HEK293 (cell line): ENCODE data around the gene EPHA6.

Experiments
- CTCF ChIA-PET: fragments of 350-600 bp; formaldehyde crosslinking; extraction: SDS; loops from one replicate; lab custom pipeline; 2021; ENCODE audit warnings: antibody characterized with exemption; lab: Yijun Ruan, JAX
- POLR2A ChIA-PET: fragments of 300-600 bp; formaldehyde crosslinking; extraction: SDS; loops from one replicate; lab custom pipeline; 2020; ENCODE audit warnings: antibody characterized with exemption, inconsistent platforms; lab: Yijun Ruan, JAX
- H3K27ac ChIP-seq: fragments of 200-500 bp; sonication (Bioruptor generic); 2 replicates; pipeline ENCODE4 v1.5.1; 2014; ENCODE audit warnings: low read depth, low read length, control low read depth, inconsistent platforms; ENCODE audit errors: extremely low read depth
- H3K36me3 ChIP-seq, 2 experiments: fragments of 200-500 bp in 1 of 2; sonication (Bioruptor generic) in 1 of 2; 1 replicate in 1 of 2; 2 replicates in 1 of 2; pipeline ENCODE4 v1.5.1; 2014 to 2017; ENCODE audit warnings: inconsistent platforms in 2 of 2, low read length in 2 of 2; ENCODE audit not compliant: control insufficient read depth in 2 of 2, insufficient read depth in 1 of 2
- H3K4me1 ChIP-seq: fragments of 200-500 bp; sonication (Bioruptor generic); 2 replicates; pipeline ENCODE4 v1.5.1; 2014; ENCODE audit warnings: mild to moderate bottlenecking, low read length, inconsistent platforms; ENCODE audit not compliant: control insufficient read depth, insufficient read depth
- H3K4me3 ChIP-seq: 2 replicates; pipeline ENCODE4 v1.5.1; 2011; ENCODE audit warnings: low read depth, mild to moderate bottlenecking, control low read depth, low read length, moderate library complexity
- H3K9me3 ChIP-seq: fragments of 200-500 bp; sonication (Bioruptor generic); 2 replicates; pipeline ENCODE4 v1.5.1; 2014; ENCODE audit warnings: low read depth, low read length, inconsistent platforms; ENCODE audit not compliant: control insufficient read depth, insufficient read depth
- HOXA7 ChIP-seq: sonication (generic); formaldehyde crosslinking; IDR thresholded peaks from 2 replicates; pipeline ENCODE4 v1.8.1; 2022; ENCODE audit warnings: missing genetic modification reagents, borderline replicate concordance
- ZBTB1 ChIP-seq: fragments of 450-650 bp; formaldehyde crosslinking; IDR thresholded peaks from 2 replicates; pipeline ENCODE4 v1.5.1; 2016; ENCODE audit warnings: missing biosample characterization, missing genetic modification characterization
- ZBTB11 ChIP-seq: fragments of 450-650 bp; formaldehyde crosslinking; conservative IDR thresholded peaks from 2 replicates; pipeline ENCODE4 v1.5.1; 2016; ENCODE audit warnings: low read depth, missing biosample characterization, missing genetic modification characterization
- ZNF10 ChIP-seq: fragments of 450-650 bp; formaldehyde crosslinking; IDR thresholded peaks from 2 replicates; pipeline ENCODE4 v1.5.1; 2017; ENCODE audit warnings: missing biosample characterization, missing genetic modification characterization
- ZNF18 ChIP-seq: fragments of 450-650 bp; formaldehyde crosslinking; IDR thresholded peaks from 2 replicates; pipeline ENCODE4 v1.5.1; 2016; ENCODE audit warnings: missing biosample characterization, missing genetic modification characterization
- ZNF2 ChIP-seq: fragments of 450-650 bp; formaldehyde crosslinking; IDR thresholded peaks from 2 replicates; pipeline ENCODE4 v1.5.1; 2016; ENCODE audit warnings: missing biosample characterization, missing genetic modification characterization
- ZNF214 ChIP-seq: fragments of 450-650 bp; formaldehyde crosslinking; IDR thresholded peaks from 2 replicates; pipeline ENCODE4 v1.5.1; 2017; ENCODE audit warnings: missing biosample characterization, mild to moderate bottlenecking, missing genetic modification characterization, borderline replicate concordance
- ZNF223 ChIP-seq: fragments of 450-650 bp; formaldehyde crosslinking; IDR thresholded peaks from 2 replicates; pipeline ENCODE4 v1.5.1; 2016; ENCODE audit warnings: missing biosample characterization, missing genetic modification characterization
- ZNF37A ChIP-seq: fragments of 450-650 bp; IDR thresholded peaks from 2 replicates; pipeline ENCODE4 v1.5.1; 2018; ENCODE audit warnings: missing biosample characterization, missing genetic modification characterization
- ZNF426 ChIP-seq: fragments of 450-650 bp; formaldehyde crosslinking; IDR thresholded peaks from 2 replicates; pipeline ENCODE4 v1.5.1; 2017; ENCODE audit warnings: missing biosample characterization, missing genetic modification characterization, mild to moderate bottlenecking, inconsistent platforms, moderate library complexity
- ZNF561 ChIP-seq: fragments of 450-650 bp; IDR thresholded peaks from 2 replicates; pipeline ENCODE4 v1.5.1; 2018; ENCODE audit warnings: missing biosample characterization, missing genetic modification characterization, borderline replicate concordance
- ZNF629 ChIP-seq: fragments of 450-650 bp; formaldehyde crosslinking; IDR thresholded peaks from 2 replicates; pipeline ENCODE4 v1.5.1; 2017; ENCODE audit warnings: missing biosample characterization, missing genetic modification characterization
- ZNF660 ChIP-seq: fragments of 450-650 bp; IDR thresholded peaks from 2 replicates; pipeline ENCODE4 v1.5.1; 2018; ENCODE audit warnings: missing biosample characterization, mild to moderate bottlenecking, missing genetic modification characterization
- ZNF692 ChIP-seq: fragments of 450-650 bp; formaldehyde crosslinking; IDR thresholded peaks from 2 replicates; pipeline ENCODE4 v1.5.1; 2016; ENCODE audit warnings: missing biosample characterization, missing genetic modification characterization
- ZNF707 ChIP-seq: fragments of 450-650 bp; formaldehyde crosslinking; IDR thresholded peaks from 2 replicates; pipeline ENCODE4 v1.5.1; 2016; ENCODE audit warnings: missing biosample characterization, missing genetic modification characterization
- ZSCAN30 ChIP-seq: fragments of 450-650 bp; IDR thresholded peaks from 2 replicates; pipeline ENCODE4 v1.5.1; 2018; ENCODE audit warnings: missing biosample characterization, mild to moderate bottlenecking, missing genetic modification characterization, moderate library complexity
- TF ChIP-seq, protein P1 (sequence below): fragments of 450-650 bp; formaldehyde crosslinking; IDR thresholded peaks from 2 replicates; pipeline ENCODE4 v1.5.1; 2016; ENCODE audit warnings: missing biosample characterization, missing genetic modification characterization
- TF ChIP-seq, protein P2 (sequence below): fragments of 450-650 bp; formaldehyde crosslinking; IDR thresholded peaks from 2 replicates; pipeline ENCODE4 v1.5.1; 2016; ENCODE audit warnings: missing biosample characterization, missing genetic modification characterization

The EPHA6 gene

DNA sequence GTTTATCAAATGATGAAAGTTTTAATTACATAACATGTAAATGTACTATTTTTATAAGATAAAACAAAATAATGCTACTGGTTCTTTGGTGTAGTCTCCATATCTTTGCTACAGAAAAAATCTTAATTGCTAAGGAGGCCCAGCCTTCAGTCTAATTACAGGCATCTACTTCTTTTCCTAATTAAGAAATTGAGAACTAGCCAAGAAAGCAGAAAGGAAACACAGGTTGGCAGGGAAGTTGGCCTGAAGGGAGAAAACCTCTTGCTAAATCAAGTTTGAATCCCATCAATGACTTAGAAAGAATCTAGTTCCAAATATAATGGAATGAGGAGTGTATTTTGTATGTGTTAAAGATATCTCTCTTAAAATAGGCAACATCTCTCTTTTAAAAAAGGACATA, 737.8 kb downstream of the EPHA6 start:
- H3K4me1 ChIP-seq, result no peaks in the 10 kb centered on the region
- no peak overlapping the region for H3K27ac ChIP-seq
- H3K9me3 ChIP-seq, result no peaks in the 10 kb centered on the region
- CTCF ChIA-PET, result no interaction called here
- no peak overlapping the region for H3K4me3 ChIP-seq
- no peaks in the 10 kb centered on the region for H3K36me3 ChIP-seq
- TF ChIP-seq ZBTB1 (no peak), ZNF660 (tag by site-specific recombination) (no peak), ZBTB11 (tag by site-specific recombination) (no peak), ZNF561 (no peak), ZNF692 (tag by site-specific recombination) (no peak), ZNF426 (tag by site-specific recombination) (no peak), ZNF707 (no peak), ZNF10 (tag by site-specific recombination) (no peak), ZNF2 (tag by site-specific recombination) (no peak), ZSCAN30 (no peak), ZNF214 (tag by site-specific recombination) (no peak), ZNF18 (tag by site-specific recombination) (no peak), HOXA7 (no peak), ZNF223 (tag by site-specific recombination) (no peak), ZNF629 (no peak), ZNF37A (no peak)
- TF ChIP-seq, protein P1, sequence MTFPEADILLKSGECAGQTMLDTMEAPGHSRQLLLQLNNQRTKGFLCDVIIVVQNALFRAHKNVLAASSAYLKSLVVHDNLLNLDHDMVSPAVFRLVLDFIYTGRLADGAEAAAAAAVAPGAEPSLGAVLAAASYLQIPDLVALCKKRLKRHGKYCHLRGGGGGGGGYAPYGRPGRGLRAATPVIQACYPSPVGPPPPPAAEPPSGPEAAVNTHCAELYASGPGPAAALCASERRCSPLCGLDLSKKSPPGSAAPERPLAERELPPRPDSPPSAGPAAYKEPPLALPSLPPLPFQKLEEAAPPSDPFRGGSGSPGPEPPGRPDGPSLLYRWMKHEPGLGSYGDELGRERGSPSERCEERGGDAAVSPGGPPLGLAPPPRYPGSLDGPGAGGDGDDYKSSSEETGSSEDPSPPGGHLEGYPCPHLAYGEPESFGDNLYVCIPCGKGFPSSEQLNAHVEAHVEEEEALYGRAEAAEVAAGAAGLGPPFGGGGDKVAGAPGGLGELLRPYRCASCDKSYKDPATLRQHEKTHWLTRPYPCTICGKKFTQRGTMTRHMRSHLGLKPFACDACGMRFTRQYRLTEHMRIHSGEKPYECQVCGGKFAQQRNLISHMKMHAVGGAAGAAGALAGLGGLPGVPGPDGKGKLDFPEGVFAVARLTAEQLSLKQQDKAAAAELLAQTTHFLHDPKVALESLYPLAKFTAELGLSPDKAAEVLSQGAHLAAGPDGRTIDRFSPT (tag by site-specific recombination), result no peak
- TF ChIP-seq, protein P2, sequence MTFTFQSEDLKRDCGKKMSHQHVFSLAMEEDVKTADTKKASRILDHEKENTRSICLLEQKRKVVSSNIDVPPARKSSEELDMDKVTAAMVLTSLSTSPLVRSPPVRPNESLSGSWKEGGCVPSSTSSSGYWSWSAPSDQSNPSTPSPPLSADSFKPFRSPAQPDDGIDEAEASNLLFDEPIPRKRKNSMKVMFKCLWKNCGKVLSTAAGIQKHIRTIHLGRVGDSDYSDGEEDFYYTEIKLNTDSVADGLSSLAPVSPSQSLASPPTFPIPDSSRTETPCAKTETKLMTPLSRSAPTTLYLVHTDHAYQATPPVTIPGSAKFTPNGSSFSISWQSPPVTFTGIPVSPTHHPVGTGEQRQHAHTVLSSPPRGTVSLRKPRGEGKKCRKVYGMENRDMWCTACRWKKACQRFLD (tag by site-specific recombination), result no peak
- POLR2A ChIA-PET, result no interaction called here
